M059J (cell line): Measurements from ENCODE around the gene PAX2. TPM values are rescaled to one million over a fixed set of nuclear protein-coding genes. Genes with fewer than 3 reads are reported as not detected.

ENCODE experiments used
- DNase-seq: peaks from one replicate; pipeline ENCODE4 v3.0.0-alpha.2; 2012; ENCODE audit warnings: low read depth
- total RNA-seq: library from RNA; depleted of rRNA; stranded (reverse); fragments of >200 nt; shearing (Covaris generic); gene quantifications from 2 replicates; pipeline ENCODE4 v1.2.3, GENCODE V29; 2014

Gene PAX2
- total RNA-seq, 1 experiment from 2014 or later, result 0.30 TPM

GRCh38 chr10:100791369-100792058, 46.1 kb downstream of the PAX2 start:
- DNase-seq, result no peak

DNA sequence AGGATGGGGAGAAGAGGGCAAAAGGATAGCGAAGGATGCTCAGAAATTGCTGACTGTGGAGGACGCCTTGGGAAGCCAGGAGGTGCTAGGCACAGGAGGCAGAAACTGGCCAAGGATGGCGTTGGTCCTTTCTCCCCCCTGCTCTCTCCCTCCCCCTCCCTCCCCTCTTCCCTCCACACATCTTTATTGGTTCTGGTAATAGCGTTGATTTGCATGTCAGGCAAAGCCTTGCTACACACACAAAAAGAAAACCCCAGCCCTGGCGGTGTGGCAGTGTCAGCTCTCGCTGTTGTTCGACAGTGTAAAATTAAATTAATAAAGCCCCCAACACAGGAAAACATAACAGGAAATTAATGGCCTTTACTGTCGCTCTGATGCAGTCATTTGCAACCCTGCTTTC, 47.2 kb downstream of the PAX2 start:
- no peak for DNase-seq

GRCh38 chr10:100793055-100793454, 47.7 kb downstream of the PAX2 start:
- DNase-seq, result no peak

- no peak for DNase-seq
Observed at GRCh38 chr10:100799881-100800280, 54.5 kb downstream of the PAX2 start.

- DNase-seq, result no peak
Observed at GRCh38 chr10:100800931-100801330, 55.5 kb downstream of the PAX2 start.

GRCh38 chr10:100802196-100802595, 56.8 kb downstream of the PAX2 start:
- DNase-seq, result no peak

DNA sequence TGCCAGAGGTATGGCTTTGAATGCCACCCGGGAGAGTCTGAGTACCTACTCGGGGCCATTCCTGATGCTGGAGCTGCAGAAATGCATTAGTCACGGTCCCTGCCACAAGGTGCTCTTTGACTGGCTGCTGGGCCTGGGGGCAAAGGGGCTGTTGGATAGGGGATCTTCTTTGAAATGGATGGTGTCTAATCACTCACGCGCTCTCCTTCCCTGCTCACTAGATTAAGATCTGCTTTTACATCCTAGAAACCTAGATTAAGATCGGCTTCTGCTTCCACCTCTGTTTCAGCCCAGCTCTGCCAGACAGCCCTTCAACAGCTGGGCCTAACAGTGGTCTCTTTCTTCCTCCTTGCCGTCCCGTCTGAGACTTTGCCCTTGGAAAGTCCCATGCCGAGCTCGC, 57.2 kb downstream of the PAX2 start:
- no peak for DNase-seq

DNA sequence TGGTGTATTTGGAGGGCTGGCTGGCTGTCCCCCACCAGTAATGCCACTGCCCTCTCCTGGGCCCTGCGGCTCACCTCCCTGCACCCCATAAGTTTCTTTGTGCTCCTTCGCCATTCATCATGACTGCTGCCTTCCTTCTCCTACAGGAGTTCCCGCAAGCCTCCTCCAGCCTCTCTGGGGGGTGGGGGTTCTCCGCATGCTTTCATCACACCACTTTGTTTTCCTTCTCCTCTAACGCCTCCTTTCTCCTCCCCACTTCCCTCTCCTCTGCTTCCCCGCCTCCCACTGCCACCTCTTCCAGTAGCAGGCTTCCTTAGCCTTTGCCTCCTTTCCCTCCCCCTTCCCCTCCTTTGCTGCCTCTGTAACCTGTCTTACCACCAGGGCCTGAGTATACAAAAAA, 58.1 kb downstream of the PAX2 start:
- no peak for DNase-seq

GRCh38 chr10:100803908-100804307, 58.5 kb downstream of the PAX2 start:
- DNase-seq, result no peak

DNA sequence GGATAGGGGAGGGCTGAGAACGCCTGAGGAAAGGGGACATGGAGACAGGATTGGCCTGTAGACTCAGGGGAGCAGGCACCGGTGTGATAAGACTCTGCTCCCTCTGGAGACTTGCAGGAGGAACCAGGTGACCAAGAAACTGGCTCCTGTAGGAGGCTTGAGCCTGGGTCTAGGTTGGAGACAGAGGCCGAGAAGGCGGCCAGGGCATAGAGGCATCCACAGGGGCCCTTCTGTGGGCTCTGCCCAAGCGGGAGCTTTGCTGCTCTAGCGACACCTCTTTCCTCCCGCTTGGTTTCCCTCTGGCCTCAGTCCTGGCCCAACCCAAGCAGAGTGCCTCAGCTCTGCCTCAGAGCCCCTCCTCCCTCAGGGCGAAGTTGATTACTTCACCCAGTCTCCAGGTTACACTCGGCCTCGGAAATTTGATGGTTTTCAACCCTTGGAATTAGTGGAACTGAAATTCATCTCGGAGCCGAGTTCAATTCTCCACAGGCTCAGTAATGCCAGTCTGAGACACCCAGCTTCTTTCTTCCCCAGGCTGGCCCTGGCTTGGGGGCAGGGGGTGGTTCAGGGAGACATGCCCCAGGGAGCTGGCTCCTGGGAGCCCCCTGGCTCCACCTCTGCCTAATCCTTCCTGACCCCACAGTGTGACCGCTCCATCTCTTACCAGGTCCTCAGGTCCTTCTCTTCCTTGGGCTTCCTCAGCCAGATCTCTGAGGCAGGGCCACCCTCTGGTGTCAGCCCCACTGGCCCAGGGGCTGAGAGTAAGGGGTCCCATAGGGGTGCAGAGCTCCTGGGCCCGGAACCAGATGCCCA, 60.4 kb downstream of the PAX2 start:
- no peak for DNase-seq

- no peak for DNase-seq
Observed at GRCh38 chr10:100806356-100806645, 60.9 kb downstream of the PAX2 start.

- no peak for DNase-seq
Observed at GRCh38 chr10:100807241-100807951, 62.0 kb downstream of the PAX2 start.

GRCh38 chr10:100808876-100809275, 63.5 kb downstream of the PAX2 start:
- DNase-seq, result no peak

DNA sequence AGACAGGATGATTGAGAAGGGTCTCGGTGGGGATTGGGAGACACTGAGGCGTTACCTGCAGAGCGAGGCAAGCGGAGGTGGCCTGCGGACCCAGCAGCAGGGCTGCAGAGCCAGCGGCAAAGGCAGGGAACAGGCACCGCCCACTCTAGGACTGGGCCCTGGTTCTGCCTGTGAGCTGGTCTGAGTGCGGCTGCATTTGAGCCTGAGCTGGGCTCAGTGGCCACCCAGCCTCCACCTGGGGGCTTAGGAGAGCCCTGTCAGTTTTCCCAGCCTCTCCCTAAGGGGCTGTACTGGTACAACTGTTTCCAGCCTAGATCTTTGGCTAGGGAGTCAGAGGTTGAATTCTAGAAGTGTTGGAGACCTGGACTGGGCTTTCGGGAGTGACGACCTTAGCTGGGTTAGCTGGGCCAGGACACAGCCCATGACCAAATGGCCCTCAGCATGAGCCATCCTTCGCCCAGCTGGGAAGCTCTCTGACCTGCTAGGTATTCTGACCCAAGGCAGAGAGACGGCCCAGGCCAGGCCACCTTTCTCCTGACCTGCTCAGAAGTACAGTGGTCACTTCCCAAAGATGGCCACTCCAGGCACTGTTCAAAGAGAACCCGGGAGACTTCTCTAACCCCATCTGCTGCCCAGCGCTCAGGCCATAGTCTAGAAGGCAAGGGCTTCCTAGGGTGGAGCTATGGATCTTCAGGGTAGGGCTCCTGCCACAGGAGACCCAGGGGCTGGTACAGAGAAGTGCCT, 64.9 kb downstream of the PAX2 start:
- DNase-seq, result no peak

DNA sequence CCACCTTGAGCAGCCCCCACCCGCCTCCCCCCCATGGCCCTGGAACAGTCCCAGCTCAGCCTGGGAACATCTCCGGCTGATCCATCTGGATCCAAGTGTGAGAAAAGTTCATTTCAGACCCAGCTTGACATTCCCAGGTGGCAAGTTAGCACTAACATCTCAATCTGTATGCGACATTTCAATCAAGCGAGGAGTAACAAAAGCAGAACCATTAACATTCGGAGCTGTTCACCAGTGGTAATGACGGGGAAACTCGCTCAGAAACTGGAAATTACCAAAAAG, 65.4 kb downstream of the PAX2 start:
- no peak for DNase-seq

- no peak for DNase-seq
Observed at GRCh38 chr10:100811261-100811660, 65.9 kb downstream of the PAX2 start.

DNA sequence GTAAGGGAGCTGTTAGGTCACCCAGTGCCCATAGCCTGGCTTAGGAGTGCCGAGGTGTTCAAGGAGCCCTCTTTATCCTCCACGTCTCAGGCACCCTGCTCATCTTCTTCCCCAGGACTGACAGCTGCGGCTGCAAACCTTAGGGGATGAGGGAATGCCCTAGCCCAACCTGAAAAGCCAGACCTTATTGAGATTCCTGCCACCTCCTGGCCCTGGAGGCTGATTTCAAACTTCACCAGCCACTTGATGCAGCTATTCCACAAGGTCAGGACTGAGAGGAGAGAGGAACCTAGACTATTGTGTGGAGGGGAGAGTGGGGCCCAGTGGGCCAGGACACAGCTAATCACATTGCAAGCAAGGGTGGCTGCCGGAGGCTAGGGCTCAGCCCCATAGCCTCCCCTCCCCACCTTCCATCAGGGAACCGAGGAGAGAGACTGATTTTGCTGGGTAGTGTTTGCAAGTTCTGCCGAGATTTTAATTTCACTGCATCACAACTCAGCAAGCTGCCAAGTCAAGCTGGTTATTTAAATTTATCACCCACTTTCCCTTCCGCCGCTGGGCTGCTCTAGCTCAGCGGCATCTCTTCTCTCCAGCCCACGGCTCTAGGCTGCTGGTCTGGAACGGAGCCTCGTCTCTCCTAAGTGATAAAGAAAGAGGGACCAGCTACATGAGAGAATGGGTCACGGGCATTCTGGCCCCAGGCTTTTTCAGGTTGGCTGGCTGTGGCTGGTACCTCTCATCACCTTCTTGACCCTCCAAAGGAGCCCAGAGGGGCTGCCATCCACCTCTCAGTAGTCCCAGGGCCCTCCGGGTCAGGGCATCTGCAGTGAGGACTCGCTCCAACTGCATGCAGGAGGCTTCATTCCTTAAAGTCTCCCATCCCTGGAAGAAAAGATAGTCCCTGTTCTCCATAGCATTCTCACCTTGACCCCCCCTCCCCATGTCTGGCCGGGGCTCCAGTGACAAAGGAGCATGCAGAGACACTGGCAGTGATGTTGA, 66.7 kb downstream of the PAX2 start:
- no peak for DNase-seq

- DNase-seq, result peak; percentile 25
Observed at GRCh38 chr10:100812978-100813377, 67.6 kb downstream of the PAX2 start.

GRCh38 chr10:100814751-100815474, 69.5 kb downstream of the PAX2 start:
- DNase-seq, result no peak

DNA sequence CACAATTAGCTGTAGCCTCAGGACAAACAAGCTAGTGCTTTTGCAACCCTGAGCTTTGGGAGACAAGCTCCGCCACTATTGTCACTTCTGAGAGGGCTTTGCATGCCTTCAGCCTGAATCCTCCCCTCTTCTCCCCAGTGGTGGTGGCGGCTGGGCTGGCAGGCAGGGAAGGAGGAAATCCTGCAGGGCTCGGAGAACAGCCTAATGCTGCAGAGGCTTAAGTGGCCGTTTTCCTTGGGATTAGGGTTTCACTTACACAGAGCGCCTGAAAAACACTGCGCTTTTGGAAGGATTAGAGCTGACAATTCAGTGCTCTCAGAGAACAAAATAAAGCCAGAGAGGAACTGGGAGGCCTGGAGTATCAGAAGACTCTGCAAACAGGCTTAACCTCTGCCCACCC, 71.3 kb downstream of the PAX2 start:
- DNase-seq, result no peak
